Activated CD4-positive, alpha-beta memory T cell treated with anti-CD3 and anti-CD28 coated beads, Interleukin-2, amount 10 ng/mL, durations not matched to agents 7 days and 5 days (primary cell): ENCODE measurements around the gene ZNF335. TPM values are rescaled to one million over a fixed set of nuclear protein-coding genes. Genes with fewer than 3 reads are reported as not detected.

ENCODE experiments used
- CTCF ChIA-PET: fragments of 350-600 bp; sonication (Branson Sonifier 250); formaldehyde crosslinking; loops from one replicate; lab custom pipeline; 2021; ENCODE audit warnings: antibody characterized with exemption, inconsistent platforms; lab: Charles Lee
- POLR2A ChIA-PET: fragments of 350-600 bp; sonication (Branson Sonifier 250); formaldehyde crosslinking; loops from one replicate; lab custom pipeline; 2021; ENCODE audit warnings: antibody characterized with exemption; lab: Charles Lee
- DNase-seq: peaks from one replicate; pipeline ENCODE4 v3.0.0-alpha.2; 2020
- H3K27ac Mint-ChIP-seq: one replicate; pipeline ENCODE4 v1.8.0; 2021; ENCODE audit warnings: mild to moderate bottlenecking, mixed read lengths
- H3K27me3 Mint-ChIP-seq: one replicate; pipeline ENCODE4 v1.8.0; 2021; ENCODE audit warnings: mixed read lengths
- H3K36me3 Mint-ChIP-seq: one replicate; pipeline ENCODE4 v1.8.0; 2021; ENCODE audit warnings: low read depth, mixed read lengths
- H3K4me1 Mint-ChIP-seq: one replicate; pipeline ENCODE4 v1.8.0; 2021; ENCODE audit warnings: mixed read lengths
- H3K4me3 Mint-ChIP-seq: one replicate; pipeline ENCODE4 v1.8.0; 2021; ENCODE audit warnings: mild to moderate bottlenecking, mixed read lengths
- H3K9me3 Mint-ChIP-seq: one replicate; pipeline ENCODE4 v1.8.0; 2021; ENCODE audit warnings: mixed read lengths
- total RNA-seq, 2 experiments: library from RNA; stranded (reverse); gene quantifications; one replicate each; pipeline ENCODE4 v1.2.3, GENCODE V29; 2021

ZNF335 gene
- total RNA-seq, 2 experiments from 2014 or later, result 35.7 to 36.7 TPM

DNA sequence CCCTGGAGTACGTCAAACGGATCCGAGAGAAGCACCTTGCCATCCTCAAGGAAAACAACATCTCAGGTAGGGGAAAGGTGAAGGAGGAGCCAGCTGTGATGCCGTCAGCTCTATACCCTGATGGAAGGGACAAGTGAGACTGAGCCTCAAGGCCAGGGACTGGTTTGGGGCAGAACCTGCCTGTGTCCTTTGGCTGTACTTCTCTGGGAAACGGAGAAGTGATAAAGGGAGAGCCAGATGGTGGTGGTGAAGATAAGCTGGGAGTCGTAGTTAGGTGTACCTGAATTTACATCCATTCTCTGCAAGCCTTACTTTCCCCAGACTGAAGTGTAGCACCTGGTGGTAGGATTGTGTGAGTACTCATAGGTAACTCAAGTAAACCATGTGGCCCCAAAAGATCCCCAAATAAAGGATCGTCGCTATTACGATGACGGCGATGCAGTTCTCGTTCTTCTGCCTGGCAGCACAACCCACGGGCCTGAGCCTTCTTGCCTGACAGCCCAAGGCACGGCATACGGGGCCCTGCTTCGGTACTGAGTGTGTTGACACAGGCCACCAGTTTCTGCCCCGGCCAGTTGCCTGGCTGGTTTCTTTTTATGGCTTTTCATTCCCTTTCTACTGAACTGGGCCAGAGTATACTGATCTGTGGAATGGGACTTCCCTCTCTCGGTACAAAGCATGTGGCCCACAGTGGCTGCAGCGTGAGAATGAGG is 26.9 kb downstream of the ZNF335 start:
- POLR2A ChIA-PET, result interaction anchor here (0.9 to 8.9 kb wide), 9 partner anchors 8 to 153 kb away, joined by 3 to 56 read pairs (median 4); partner anchors contain the start of genes DNTTIP1, PCIF1 and WFDC3
- H3K27ac Mint-ChIP-seq, result peak overlapping the region; percentile 31
- DNase-seq, result no peak
- H3K4me1 Mint-ChIP-seq, result peaks cover 38% of the 10 kb centered on the region
- no peak overlapping the region for H3K4me3 Mint-ChIP-seq
- H3K9me3 Mint-ChIP-seq, result no peaks in the 10 kb centered on the region
- H3K27me3 Mint-ChIP-seq, result no peaks in the 10 kb centered on the region
- peaks cover 62% of the 10 kb centered on the region for H3K36me3 Mint-ChIP-seq
- CTCF ChIA-PET, result interaction anchor here (1.2 to 2.2 kb wide), 4 partner anchors 12 to 146 kb away, joined by 3 to 9 read pairs (median 6); no protein-coding TSS in a partner anchor

DNA sequence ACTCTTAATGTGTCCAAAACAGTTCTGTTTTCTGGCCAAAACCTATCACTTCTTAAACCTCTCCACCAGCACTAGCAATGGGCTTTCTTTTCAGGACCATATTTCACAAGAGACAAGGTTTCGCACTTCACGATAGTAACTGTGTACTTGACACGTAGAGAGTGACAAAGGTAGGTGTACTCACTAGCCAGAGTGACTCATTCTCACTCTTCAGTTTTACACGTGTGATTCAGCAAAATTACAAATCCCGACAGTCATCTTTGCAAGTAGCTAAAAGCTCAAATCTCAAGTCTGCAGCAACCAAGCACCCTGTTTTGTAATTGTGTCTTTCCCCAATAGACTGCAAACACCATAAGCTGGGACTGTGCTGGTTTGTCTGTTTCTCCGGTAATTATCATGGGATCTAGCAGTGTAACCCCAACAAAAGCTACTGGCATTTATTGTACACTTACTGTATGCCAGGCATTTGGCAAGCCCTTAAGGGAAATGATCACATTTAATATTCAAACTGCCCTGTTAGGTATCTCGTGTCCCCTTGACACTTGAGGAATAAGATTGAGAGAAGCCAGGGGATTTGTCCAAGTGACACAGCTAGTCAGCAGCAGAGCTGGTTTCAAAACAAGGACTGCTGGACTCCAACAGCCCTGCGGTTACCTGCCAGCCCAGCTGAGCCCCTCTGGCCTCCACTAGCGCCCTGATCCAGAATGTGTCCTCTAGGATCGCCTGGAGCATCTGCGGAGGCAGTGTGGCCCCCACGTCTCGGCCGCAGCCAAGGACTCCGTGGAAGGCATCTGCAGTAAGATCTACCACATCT is 27.6 kb downstream of the ZNF335 start:
- DNase-seq, result no peak
- ChIA-PET CTCF (interaction anchor here (1.1 to 2.2 kb wide), 7 partner anchors 10 to 145 kb away, joined by 3 to 9 read pairs (median 4); partner anchors contain the start of gene PCIF1), POLR2A (interaction anchor here (0.9 to 8.9 kb wide), 9 partner anchors 8 to 152 kb away, joined by 3 to 56 read pairs (median 4); partner anchors contain the start of genes DNTTIP1, PCIF1, UBE2C and WFDC3)
- Mint-ChIP-seq H3K4me1 (peaks cover 38% of the 10 kb centered on the region), H3K27me3 (no peaks in the 10 kb centered on the region), H3K9me3 (no peaks in the 10 kb centered on the region), H3K27ac (peak overlapping the region; percentile 71), H3K36me3 (peaks cover 64% of the 10 kb centered on the region), H3K4me3 (no peak overlapping the region)

DNA sequence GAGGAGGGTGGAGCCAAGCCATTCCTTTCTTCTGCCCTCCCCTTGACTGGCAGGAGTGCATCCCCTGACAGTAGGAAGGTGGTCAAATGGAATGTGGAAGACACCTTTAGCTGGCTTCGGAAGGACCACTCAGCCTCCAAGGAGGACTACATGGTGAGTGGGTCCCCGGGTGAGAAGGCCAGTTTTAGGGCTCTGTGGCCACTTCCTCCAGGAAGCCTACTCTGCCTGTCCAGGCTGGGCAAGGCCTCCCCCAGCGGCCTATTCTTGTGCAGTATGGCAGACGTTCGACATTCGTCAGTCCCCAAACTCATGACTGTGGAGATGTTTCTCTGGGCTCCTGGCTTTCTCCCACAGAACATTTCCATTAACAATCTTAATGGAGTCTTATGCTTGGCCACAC is 28.4 kb downstream of the ZNF335 start:
- Mint-ChIP-seq H3K4me3 (no peak overlapping the region), H3K36me3 (peaks cover 64% of the 10 kb centered on the region)

DNA sequence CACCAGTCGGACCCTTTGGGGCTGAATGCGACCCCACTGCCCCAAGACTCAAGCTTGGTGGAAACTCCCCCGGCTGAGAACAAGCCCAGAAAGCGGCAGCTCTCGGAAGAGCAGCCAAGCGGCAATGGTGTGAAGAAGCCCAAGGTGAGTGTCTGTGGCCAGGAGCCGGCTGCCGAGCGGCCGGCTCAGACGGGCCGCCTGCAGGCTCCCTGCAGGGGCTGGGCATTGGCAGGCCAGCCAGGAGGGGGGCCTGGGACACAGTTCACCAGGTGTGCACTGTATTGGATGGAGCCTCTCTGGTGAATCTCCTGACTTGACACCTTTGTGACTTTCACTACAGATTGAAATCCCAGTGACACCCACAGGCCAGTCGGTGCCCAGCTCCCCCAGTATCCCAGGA is 31.5 kb downstream of the ZNF335 start:
- H3K4me1 Mint-ChIP-seq, result peaks cover 45% of the 10 kb centered on the region
- H3K4me3 Mint-ChIP-seq, result no peak overlapping the region
- ChIA-PET CTCF (interaction anchor here (0.9 to 1.0 kb wide), 2 partner anchors 29 to 31 kb away, joined by 3 to 4 read pairs; partner anchors contain the start of gene ZNF335), POLR2A (no interaction called here)
- H3K27me3 Mint-ChIP-seq, result no peaks in the 10 kb centered on the region
- DNase-seq, result no peak
- no peaks in the 10 kb centered on the region for H3K9me3 Mint-ChIP-seq
- peaks cover 59% of the 10 kb centered on the region for H3K36me3 Mint-ChIP-seq
- H3K27ac Mint-ChIP-seq, result no peak overlapping the region

More for the DNA sequence above, 28.4 kb downstream of the ZNF335 start:
- ChIA-PET CTCF (interaction anchor here (1.1 to 2.2 kb wide), 8 partner anchors 9 to 144 kb away, joined by 3 to 9 read pairs (median 4); partner anchors contain the start of gene PCIF1), POLR2A (interaction anchor here (1.0 to 1.8 kb wide), 9 partner anchors 9 to 152 kb away, joined by 3 to 7 read pairs (median 4); partner anchors contain the start of genes DNTTIP1, PCIF1, WFDC3 and ZNF335)
- Mint-ChIP-seq H3K4me1 (peaks cover 39% of the 10 kb centered on the region), H3K27me3 (no peaks in the 10 kb centered on the region), H3K27ac (peak overlapping the region; percentile 71), H3K9me3 (no peaks in the 10 kb centered on the region)
- no peak for DNase-seq

DNA sequence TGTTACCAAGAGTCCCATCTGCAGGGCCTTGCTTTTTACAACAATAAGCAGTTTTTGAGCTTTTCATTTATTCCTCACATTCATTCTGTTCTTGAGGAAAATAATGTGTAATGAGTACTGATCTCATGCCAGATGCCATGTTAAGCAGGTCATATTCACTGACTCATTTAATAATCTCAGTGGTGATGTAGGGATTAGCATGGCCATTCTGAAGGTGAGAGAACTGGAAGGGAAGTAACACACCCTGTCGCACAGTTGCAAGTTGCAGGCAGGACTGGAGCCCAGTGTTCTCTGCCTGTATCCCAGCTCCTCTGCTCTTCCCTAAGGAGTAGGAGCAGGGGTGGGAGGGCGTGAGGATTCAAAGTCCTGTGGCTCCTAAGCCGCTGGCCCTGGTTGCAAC is 31.9 kb downstream of the ZNF335 start:
- no peak overlapping the region for H3K4me3 Mint-ChIP-seq
- ChIA-PET CTCF (interaction anchor here (0.9 to 1.0 kb wide), 2 partner anchors 30 to 32 kb away, joined by 3 to 4 read pairs; partner anchors contain the start of gene ZNF335), POLR2A (interaction anchor here (1.1 to 1.4 kb wide), 2 partner anchors 9 to 148 kb away, joined by 3 to 4 read pairs; partner anchors contain the start of genes DNTTIP1 and WFDC3)
- H3K27ac Mint-ChIP-seq, result no peak overlapping the region
- H3K36me3 Mint-ChIP-seq, result peaks cover 57% of the 10 kb centered on the region
- DNase-seq, result no peak
- no peaks in the 10 kb centered on the region for H3K9me3 Mint-ChIP-seq
- peaks cover 43% of the 10 kb centered on the region for H3K4me1 Mint-ChIP-seq
- no peaks in the 10 kb centered on the region for H3K27me3 Mint-ChIP-seq

DNA sequence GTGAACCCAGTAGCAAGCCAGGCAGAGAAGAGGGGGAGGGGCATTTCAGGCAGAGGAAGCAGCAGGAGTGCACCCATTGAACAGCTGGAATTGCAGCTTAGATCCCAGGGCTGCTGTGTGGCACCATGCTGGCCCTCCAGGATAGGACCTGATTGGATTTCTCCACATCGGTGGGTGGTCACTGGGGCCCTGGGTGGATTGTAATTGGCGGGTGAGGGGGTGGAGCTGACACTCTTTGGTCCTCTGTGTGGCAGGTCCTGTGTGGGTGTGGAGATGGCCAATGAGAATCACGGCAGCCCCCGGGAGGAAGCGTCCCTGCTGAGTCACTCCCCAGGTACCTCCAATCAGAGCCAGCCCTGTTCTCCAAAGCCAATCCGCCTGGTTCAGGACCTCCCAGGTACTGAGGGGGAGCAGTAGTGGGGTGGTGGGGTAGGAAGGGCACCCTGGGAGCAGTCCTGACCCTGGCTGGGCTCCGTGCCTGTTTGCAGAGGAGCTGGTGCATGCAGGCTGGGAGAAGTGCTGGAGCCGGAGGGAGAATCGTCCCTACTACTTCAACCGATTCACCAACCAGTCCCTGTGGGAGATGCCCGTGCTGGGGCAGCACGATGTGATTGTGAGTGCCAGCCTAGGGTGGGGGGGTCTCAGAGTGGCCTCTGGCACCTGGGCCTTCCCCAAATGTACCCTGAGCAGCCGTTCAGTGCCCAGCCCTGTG is 33.1 kb downstream of the ZNF335 start:
- peaks cover 45% of the 10 kb centered on the region for H3K36me3 Mint-ChIP-seq
- H3K4me1 Mint-ChIP-seq, result peaks cover 31% of the 10 kb centered on the region
- no peak overlapping the region for H3K4me3 Mint-ChIP-seq
- POLR2A ChIA-PET, result interaction anchor here (1.1 to 8.4 kb wide), 8 partner anchors 8 to 147 kb away, joined by 3 to 138 read pairs (median 8); partner anchors contain the start of genes ACOT8, DNTTIP1, WFDC3 and ZNF335
- H3K27me3 Mint-ChIP-seq, result no peaks in the 10 kb centered on the region
- no peak for DNase-seq
- no peak overlapping the region for H3K27ac Mint-ChIP-seq
- no peaks in the 10 kb centered on the region for H3K9me3 Mint-ChIP-seq
- CTCF ChIA-PET, result interaction anchor here (1.0 to 2.7 kb wide), 2 partner anchors 115 to 140 kb away, joined by 3 to 14 read pairs; no protein-coding TSS in a partner anchor

DNA sequence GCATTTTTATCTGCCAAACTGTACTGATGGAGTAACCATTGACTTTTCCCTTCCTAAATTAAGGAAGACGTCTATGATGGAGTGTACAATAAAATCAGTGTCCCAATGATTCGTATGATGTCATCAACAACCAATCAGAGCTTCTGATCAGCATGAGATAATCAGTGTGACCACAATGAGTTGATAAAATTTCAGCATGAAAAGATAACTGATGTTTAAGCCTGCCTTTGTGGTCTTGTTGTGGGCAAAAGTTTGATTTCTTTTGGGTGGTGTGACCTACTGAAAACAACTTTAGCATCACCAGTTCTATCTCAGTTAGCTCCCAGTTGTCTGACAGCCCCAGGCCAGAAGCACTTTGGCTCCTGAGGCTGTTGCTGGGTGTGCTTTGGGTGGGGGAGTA is 34.2 kb downstream of the ZNF335 start:
- H3K36me3 Mint-ChIP-seq, result peaks cover 34% of the 10 kb centered on the region
- no peak for DNase-seq
- peak overlapping the region; percentile 77 for H3K27ac Mint-ChIP-seq
- peaks cover 29% of the 10 kb centered on the region for H3K4me1 Mint-ChIP-seq
- ChIA-PET CTCF (interaction anchor here (1.0 to 5.9 kb wide), 3 partner anchors 33 to 139 kb away, joined by 3 to 73 read pairs (median 14); partner anchors contain the start of gene ZNF335), POLR2A (interaction anchor here (0.9 to 8.4 kb wide), 9 partner anchors 9 to 125 kb away, joined by 3 to 138 read pairs (median 8); partner anchors contain the start of genes ACOT8, UBE2C, ZNF335 and ZSWIM1)
- H3K9me3 Mint-ChIP-seq, result no peaks in the 10 kb centered on the region
- peak overlapping the region; percentile 50 for H3K4me3 Mint-ChIP-seq
- H3K27me3 Mint-ChIP-seq, result no peaks in the 10 kb centered on the region

DNA sequence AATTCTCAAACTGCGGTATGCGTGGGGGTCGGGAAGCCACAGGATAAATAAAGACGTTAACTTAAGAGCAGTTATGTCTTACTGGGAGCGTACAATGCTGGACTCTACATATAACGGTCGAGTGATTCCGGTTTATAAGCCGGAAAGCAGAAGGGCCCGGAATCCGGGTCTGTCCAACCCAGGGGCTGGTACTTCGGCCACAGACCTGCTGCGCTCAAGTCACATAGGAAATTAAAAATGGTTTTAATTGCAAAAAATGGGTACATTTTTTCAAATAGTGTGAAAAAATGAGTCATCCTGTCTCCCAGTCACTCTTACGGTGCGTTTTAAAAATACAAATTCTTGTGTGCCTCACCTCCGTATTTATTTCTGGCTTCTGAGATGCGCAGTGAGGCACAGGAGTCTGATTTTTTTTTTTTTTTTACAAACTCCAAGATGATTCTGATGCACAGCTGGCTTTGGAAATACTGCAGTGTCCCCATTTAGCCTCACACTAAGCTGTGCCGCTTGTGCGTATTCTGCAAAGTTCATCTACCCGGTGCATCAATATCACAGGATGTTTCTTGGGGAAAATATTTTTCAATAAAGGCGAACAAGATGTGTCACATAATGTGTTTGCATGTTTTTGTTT is 36.5 kb downstream of the ZNF335 start:
- no peak for DNase-seq
- H3K36me3 Mint-ChIP-seq, result peaks cover 33% of the 10 kb centered on the region
- POLR2A ChIA-PET, result interaction anchor here (0.6 to 8.4 kb wide), 35 partner anchors 8 to 573 kb away, joined by 3 to 138 read pairs (median 6); partner anchors contain the start of genes ACOT8, CTSA, DNTTIP1 and NEURL2
- H3K27ac Mint-ChIP-seq, result peak overlapping the region; percentile 89
- H3K4me1 Mint-ChIP-seq, result peaks cover 29% of the 10 kb centered on the region
- H3K27me3 Mint-ChIP-seq, result no peaks in the 10 kb centered on the region
- no peaks in the 10 kb centered on the region for H3K9me3 Mint-ChIP-seq
- H3K4me3 Mint-ChIP-seq, result peak overlapping the region; percentile 87
- CTCF ChIA-PET, result interaction anchor here (0.6 to 5.9 kb wide), 4 partner anchors 8 to 714 kb away, joined by 3 to 73 read pairs (median 4); partner anchors contain the start of genes SEMG2 and ZNF335

DNA sequence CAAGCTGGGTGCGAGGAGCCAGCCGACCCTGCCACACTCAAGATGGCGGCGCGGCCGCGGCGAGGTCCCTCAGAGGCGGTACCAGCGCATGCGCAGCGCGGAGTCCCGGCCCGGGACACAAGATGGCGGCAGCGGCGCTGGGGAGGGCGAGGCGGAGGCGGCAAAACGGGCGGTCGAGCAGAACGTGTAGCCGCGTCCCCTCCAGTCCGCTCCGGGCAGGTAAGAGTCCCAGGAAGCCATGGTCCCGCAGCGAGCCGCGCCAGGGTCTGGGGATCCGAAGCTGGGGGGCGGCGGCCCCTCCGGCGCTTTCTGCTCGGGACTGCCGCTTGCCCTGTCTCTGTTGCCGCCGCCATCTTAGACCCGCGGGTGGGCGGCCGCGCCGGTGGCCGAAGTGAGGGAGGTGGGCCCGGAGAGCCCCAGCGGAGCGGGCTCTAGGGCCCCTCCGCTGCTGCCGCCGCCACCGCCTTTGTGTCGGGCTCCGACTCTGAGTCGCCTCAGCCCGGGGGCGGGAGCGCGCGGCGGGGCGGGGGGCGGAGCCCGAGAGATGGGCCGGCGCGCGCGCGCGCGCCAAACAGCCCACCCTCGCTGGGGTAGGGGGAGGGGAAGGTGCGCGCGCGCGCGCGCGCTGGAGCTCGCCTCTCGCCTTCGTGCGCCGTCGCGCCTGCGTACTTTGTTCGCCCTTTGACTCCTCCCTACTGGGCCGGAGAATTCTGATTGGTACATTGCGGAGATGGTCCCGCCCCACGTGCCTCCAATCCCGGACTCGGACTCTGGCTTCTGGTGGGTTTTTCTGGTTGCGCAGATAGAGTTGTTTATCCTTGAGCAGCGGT is 37.2 kb downstream of the ZNF335 start, which contains the start of gene PCIF1:
TSS of gene PCIF1 (plus strand) at position 98 of the 830 bp plus-strand sequence. CDS start 4,317 bp downstream, outside the sequence.
- CTCF ChIA-PET, result interaction anchor here (0.6 to 5.9 kb wide), 10 partner anchors 9 to 714 kb away, joined by 3 to 73 read pairs (median 4); partner anchors contain the start of genes SEMG2 and ZNF335
- peaks cover 27% of the 10 kb centered on the region for H3K36me3 Mint-ChIP-seq
- no peaks in the 10 kb centered on the region for H3K9me3 Mint-ChIP-seq
- H3K27ac Mint-ChIP-seq, result peak within 1 kb of the TSS; percentile 96
- no peaks in the 10 kb centered on the region for H3K27me3 Mint-ChIP-seq
- peak within 1 kb of the TSS; percentile 87 for H3K4me3 Mint-ChIP-seq
- POLR2A ChIA-PET, result interaction anchor here (0.6 to 8.4 kb wide), 44 partner anchors 8 to 641 kb away, joined by 3 to 138 read pairs (median 4); partner anchors contain the start of genes ACOT8, CTSA, DNTTIP1 and ELMO2
- peak; percentile 98 for DNase-seq
- H3K4me1 Mint-ChIP-seq, result peaks cover 29% of the 10 kb centered on the region

DNA sequence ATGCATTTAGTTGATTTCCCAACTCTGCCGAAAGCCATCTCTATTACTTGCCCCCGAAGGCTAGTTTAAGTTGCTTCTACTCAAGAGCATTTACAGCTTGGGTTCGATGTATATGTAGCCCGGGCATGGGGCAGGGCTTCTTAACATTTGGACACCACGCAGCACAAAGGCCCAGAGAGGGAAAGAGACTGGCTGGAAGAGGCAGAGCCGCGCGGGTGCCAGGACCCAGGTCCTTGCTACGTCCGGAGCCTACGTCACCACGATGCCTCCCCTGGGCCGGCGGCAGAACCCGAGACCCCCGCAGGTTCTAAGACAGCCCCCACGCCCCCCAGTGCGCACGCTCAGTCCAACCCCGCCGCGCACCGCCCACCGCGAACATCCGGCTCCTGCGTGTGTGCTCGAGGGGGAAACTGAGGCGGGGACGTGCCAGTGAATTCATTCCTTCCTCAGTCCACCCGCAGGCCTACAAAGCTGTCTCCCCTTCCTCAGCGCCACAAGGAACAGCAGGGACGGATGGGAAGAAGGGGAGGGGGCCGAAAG is 37.9 kb downstream of the ZNF335 start:
- Mint-ChIP-seq H3K9me3 (no peaks in the 10 kb centered on the region), H3K4me1 (peaks cover 29% of the 10 kb centered on the region), H3K27ac (peak overlapping the region; percentile 96), H3K4me3 (peak overlapping the region; percentile 87), H3K36me3 (peaks cover 20% of the 10 kb centered on the region), H3K27me3 (no peaks in the 10 kb centered on the region)
- ChIA-PET POLR2A (interaction anchor here (0.7 to 8.4 kb wide), 37 partner anchors 9 to 640 kb away, joined by 3 to 138 read pairs (median 6); partner anchors contain the start of genes ACOT8, CTSA, ELMO2 and NEURL2), CTCF (interaction anchor here (0.7 to 5.9 kb wide), 14 partner anchors 9 to 135 kb away, joined by 3 to 73 read pairs (median 4); partner anchors contain the start of gene ZNF335)
- no peak for DNase-seq
